Mesothelial cell of epicardium (in vitro differentiated cells): ENCODE data around the gene SLIT3. TPM values are rescaled to one million over a fixed set of nuclear protein-coding genes. Genes with fewer than 3 reads are reported as not detected.
"Not testable (repeated sequence)": the region's sequence is repeated elsewhere in the genome, so short reads cannot be mapped to it uniquely, and the experiment has no call there.

Experiments
- DNase-seq, 2 experiments: peaks; one replicate each; pipeline ENCODE4 v3.0.0; 2021; ENCODE audit warnings: low spot score in 2 of 2; ENCODE audit not compliant: unreplicated experiment in 2 of 2
- H3K27ac Mint-ChIP-seq: 2 replicates; pipeline ENCODE4 v1.8.0; 2021; ENCODE audit warnings: mixed read lengths
- H3K27me3 Mint-ChIP-seq: 2 replicates; pipeline ENCODE4 v1.8.0; 2021; ENCODE audit warnings: low read depth, mixed read lengths
- H3K36me3 Mint-ChIP-seq: 2 replicates; pipeline ENCODE4 v1.8.0; 2021; ENCODE audit warnings: mixed read lengths
- H3K4me1 Mint-ChIP-seq: 2 replicates; pipeline ENCODE4 v1.8.0; 2021; ENCODE audit warnings: mixed read lengths
- H3K4me3 Mint-ChIP-seq: 2 replicates; pipeline ENCODE4 v1.8.0; 2021; ENCODE audit warnings: mild to moderate bottlenecking, moderate library complexity, mixed read lengths
- H3K9me3 Mint-ChIP-seq: 2 replicates; pipeline ENCODE4 v1.8.0; 2021; ENCODE audit warnings: mixed read lengths
- CTCF ChIP-seq: fragments of 200-600 bp; sonication (generic); IDR thresholded peaks from one replicate; pipeline ENCODE4 v1.5.0; 2021; ENCODE audit warnings: antibody characterized with exemption; ENCODE audit not compliant: unreplicated experiment
- total RNA-seq: library from RNA; stranded (reverse); gene quantifications from 3 replicates; pipeline ENCODE4 v1.2.1, GENCODE V29; 2021

Gene SLIT3
- total RNA-seq, 1 donor from 2014 or later = 65.1 TPM

- H3K27me3 Mint-ChIP-seq = no peaks in the 10 kb centered on the region
- TF ChIP-seq CTCF = no peak
- peaks cover 7% of the 10 kb centered on the region for H3K36me3 Mint-ChIP-seq
- H3K27ac Mint-ChIP-seq = no peak overlapping the region
- peaks cover 6% of the 10 kb centered on the region for H3K4me1 Mint-ChIP-seq
- no peak for DNase-seq
- H3K4me3 Mint-ChIP-seq = no peak overlapping the region
- peaks cover 11% of the 10 kb centered on the region for H3K9me3 Mint-ChIP-seq
Measured at GRCh38 chr5:169114466-169115065, 186.4 kb downstream of the SLIT3 start.

- DNase-seq = no peak
- no peak for TF ChIP-seq CTCF
- Mint-ChIP-seq H3K27ac (no peak overlapping the region), H3K4me1 (peaks cover 10% of the 10 kb centered on the region), H3K9me3 (peaks cover 13% of the 10 kb centered on the region), H3K4me3 (no peak overlapping the region), H3K27me3 (no peaks in the 10 kb centered on the region), H3K36me3 (peaks cover 9% of the 10 kb centered on the region)
Measured at GRCh38 chr5:169112016-169112415, 188.9 kb downstream of the SLIT3 start.

GRCh38 chr5:169106911-169107706 lies 193.8 kb downstream of the SLIT3 start:
- H3K27me3 Mint-ChIP-seq = no peaks in the 10 kb centered on the region
- no peak for DNase-seq
- peaks cover 13% of the 10 kb centered on the region for H3K36me3 Mint-ChIP-seq
- peak overlapping the region; percentile 40 for H3K27ac Mint-ChIP-seq
- TF ChIP-seq CTCF = no peak
- H3K9me3 Mint-ChIP-seq = peaks cover 13% of the 10 kb centered on the region
- H3K4me1 Mint-ChIP-seq = peaks cover 29% of the 10 kb centered on the region
- no peak overlapping the region for H3K4me3 Mint-ChIP-seq

GRCh38 chr5:169105582-169105981 lies 195.4 kb downstream of the SLIT3 start:
- Mint-ChIP-seq H3K4me1 (peaks cover 29% of the 10 kb centered on the region), H3K9me3 (peaks cover 11% of the 10 kb centered on the region)
- DNase-seq, H3K4me3 Mint-ChIP-seq, H3K27ac Mint-ChIP-seq, H3K27me3 Mint-ChIP-seq, H3K36me3 Mint-ChIP-seq: not testable (repeated sequence)

- H3K27ac Mint-ChIP-seq = peak overlapping the region; percentile 73
- H3K9me3 Mint-ChIP-seq = peaks cover 9% of the 10 kb centered on the region
- no peaks in the 10 kb centered on the region for H3K27me3 Mint-ChIP-seq
- peaks cover 9% of the 10 kb centered on the region for H3K36me3 Mint-ChIP-seq
- no peak for DNase-seq
- H3K4me1 Mint-ChIP-seq = peaks cover 29% of the 10 kb centered on the region
- no peak for TF ChIP-seq CTCF
- no peak overlapping the region for H3K4me3 Mint-ChIP-seq
Measured at GRCh38 chr5:169104937-169105494, 195.9 kb downstream of the SLIT3 start.

GRCh38 chr5:169103586-169104181 lies 197.3 kb downstream of the SLIT3 start:
- no peak for TF ChIP-seq CTCF
- Mint-ChIP-seq H3K4me1 (peaks cover 36% of the 10 kb centered on the region), H3K27me3 (peaks cover under 1% of the 10 kb centered on the region), H3K36me3 (peaks cover 6% of the 10 kb centered on the region), H3K4me3 (no peak overlapping the region), H3K9me3 (peaks cover 4% of the 10 kb centered on the region), H3K27ac (no peak overlapping the region)
- no peak for DNase-seq
